GM18867 (cell line): ENCODE measurements around the gene STAT4.

Experiments
- ATAC-seq: cut with Tn5 transposase; IDR thresholded peaks from one replicate; pipeline ENCODE4 v1.9.1; 2021; ENCODE audit warnings: mild to moderate bottlenecking, moderate library complexity; ENCODE audit not compliant: unreplicated experiment

The STAT4 gene

GRCh38 chr2:191018048-191018447 is 132.7 kb downstream of the STAT4 start:
- no peak for ATAC-seq

GRCh38 chr2:191015831-191016230 is 135.0 kb downstream of the STAT4 start:
- no peak for ATAC-seq

- ATAC-seq, result no peak
Observed at GRCh38 chr2:191015239-191015638, 135.6 kb downstream of the STAT4 start.

- peak; percentile 3 for ATAC-seq
Observed at GRCh38 chr2:191014653-191015020, 136.2 kb downstream of the STAT4 start.

- ATAC-seq, result peak; percentile 80
Observed at GRCh38 chr2:191013932-191014652, 136.7 kb downstream of the STAT4 start, which contains the start of gene STAT1. STAT1 (minus strand) TSS chr2:191014171; CDS start chr2:191010003, 4,168 bp downstream.

- ATAC-seq, result no peak
Observed at GRCh38 chr2:191013682-191013931, 137.2 kb downstream of the STAT4 start.

GRCh38 chr2:191012845-191013681 is 137.7 kb downstream of the STAT4 start:
- peak; percentile 2 for ATAC-seq

- no peak for ATAC-seq
Observed at GRCh38 chr2:191012346-191012745, 138.4 kb downstream of the STAT4 start.

GRCh38 chr2:191010887-191011885 is 139.6 kb downstream of the STAT4 start:
- no peak for ATAC-seq

- no peak for ATAC-seq
Observed at GRCh38 chr2:191009541-191010374, 141.0 kb downstream of the STAT4 start.

GRCh38 chr2:191008286-191008685 is 142.5 kb downstream of the STAT4 start:
- no peak for ATAC-seq

- no peak for ATAC-seq
Observed at GRCh38 chr2:191006997-191007783, 143.6 kb downstream of the STAT4 start.

GRCh38 chr2:191006297-191006696 is 144.5 kb downstream of the STAT4 start:
- no peak for ATAC-seq

- no peak for ATAC-seq
Observed at GRCh38 chr2:191003405-191004309, 147.1 kb downstream of the STAT4 start.

GRCh38 chr2:191001624-191002023 is 149.2 kb downstream of the STAT4 start:
- no peak for ATAC-seq

- no peak for ATAC-seq
Observed at GRCh38 chr2:191001032-191001431, 149.8 kb downstream of the STAT4 start.

- no peak for ATAC-seq
Observed at GRCh38 chr2:190999949-191000665, 150.7 kb downstream of the STAT4 start.

GRCh38 chr2:190999058-190999457 is 151.7 kb downstream of the STAT4 start:
- no peak for ATAC-seq
